WI38 (cell line): ENCODE data around the gene CTCFL.
"Not testable (repeated sequence)": the region's sequence is repeated elsewhere in the genome, so short reads cannot be mapped to it uniquely, and the experiment has no call there.

Experiments used
- H3K4me3 ChIP-seq: 2 replicates; pipeline ENCODE4 v1.5.1; 2011; ENCODE audit warnings: low read depth, mild to moderate bottlenecking, control low read depth, low read length
- TF ChIP-seq, protein P1 (sequence below): IDR thresholded peaks from 2 replicates; pipeline ENCODE4 v1.5.1; 2012; ENCODE audit warnings: low read depth, mild to moderate bottlenecking, control low read depth, low read length

The CTCFL gene

DNA sequence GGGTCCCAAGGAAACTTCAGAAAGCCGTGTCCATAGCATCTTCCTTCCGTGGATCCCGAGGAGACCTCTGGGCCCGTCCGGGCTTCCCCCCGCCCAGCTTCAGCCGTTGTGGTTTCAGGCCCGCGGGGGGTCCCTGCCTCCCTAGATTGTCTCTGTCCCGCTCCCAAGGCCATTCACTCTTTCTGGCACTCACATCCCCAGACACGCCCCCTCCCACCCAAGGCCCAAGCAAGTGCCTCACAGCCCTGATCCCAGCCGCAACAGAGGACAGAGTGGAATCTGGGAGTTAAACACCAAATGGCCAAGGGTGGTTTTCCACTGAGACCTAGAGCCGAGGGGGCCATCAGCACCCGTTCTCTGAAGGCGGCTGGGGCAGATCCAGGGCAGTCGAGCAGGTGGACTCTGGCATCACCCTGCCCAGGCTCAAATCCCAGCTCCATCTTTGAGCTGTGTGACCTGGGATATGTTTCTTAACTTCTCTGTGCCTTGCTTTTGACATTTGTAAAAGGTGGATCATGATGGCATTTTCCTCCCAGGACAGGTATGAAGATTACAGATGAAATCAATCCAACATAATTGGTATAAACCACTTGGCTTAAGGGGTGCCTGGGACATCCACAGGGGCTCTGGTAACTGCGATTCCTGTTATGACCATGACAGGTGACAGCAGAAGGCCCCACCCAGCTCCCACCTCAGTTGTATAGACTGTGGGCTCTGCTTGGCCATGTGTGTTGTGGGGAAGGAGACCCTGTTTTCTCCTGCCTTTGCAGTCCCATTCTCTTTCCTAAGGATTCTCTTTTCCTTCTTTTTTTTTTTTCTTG is 48.1 kb downstream of the CTCFL start:
- TF ChIP-seq, protein P1, sequence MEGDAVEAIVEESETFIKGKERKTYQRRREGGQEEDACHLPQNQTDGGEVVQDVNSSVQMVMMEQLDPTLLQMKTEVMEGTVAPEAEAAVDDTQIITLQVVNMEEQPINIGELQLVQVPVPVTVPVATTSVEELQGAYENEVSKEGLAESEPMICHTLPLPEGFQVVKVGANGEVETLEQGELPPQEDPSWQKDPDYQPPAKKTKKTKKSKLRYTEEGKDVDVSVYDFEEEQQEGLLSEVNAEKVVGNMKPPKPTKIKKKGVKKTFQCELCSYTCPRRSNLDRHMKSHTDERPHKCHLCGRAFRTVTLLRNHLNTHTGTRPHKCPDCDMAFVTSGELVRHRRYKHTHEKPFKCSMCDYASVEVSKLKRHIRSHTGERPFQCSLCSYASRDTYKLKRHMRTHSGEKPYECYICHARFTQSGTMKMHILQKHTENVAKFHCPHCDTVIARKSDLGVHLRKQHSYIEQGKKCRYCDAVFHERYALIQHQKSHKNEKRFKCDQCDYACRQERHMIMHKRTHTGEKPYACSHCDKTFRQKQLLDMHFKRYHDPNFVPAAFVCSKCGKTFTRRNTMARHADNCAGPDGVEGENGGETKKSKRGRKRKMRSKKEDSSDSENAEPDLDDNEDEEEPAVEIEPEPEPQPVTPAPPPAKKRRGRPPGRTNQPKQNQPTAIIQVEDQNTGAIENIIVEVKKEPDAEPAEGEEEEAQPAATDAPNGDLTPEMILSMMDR = no peak
- H3K4me3 ChIP-seq = no peak overlapping the region

DNA sequence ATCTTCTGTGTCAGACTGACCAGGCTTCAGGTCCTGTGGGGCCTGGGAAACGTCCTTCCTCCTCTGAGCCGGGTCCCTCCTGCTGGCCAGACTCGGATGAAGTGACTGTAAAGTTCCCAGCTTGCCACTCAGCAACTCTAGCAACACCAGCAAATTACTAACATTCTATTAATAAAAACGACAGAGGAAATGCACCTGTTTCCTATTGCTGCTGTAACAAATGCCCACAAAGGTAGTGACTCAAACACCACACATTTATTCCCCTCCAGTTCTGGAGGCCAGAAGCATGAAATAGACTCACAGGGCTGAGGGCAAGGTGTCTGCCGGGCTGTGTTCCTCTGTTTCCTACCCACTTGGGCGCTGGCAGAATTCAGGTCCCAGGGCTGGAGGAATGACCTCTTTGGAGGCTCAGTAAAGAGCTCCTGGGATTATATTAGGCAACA is 48.8 kb downstream of the CTCFL start:
- H3K4me3 ChIP-seq = no peak overlapping the region
- TF ChIP-seq, protein P1 = no peak

DNA sequence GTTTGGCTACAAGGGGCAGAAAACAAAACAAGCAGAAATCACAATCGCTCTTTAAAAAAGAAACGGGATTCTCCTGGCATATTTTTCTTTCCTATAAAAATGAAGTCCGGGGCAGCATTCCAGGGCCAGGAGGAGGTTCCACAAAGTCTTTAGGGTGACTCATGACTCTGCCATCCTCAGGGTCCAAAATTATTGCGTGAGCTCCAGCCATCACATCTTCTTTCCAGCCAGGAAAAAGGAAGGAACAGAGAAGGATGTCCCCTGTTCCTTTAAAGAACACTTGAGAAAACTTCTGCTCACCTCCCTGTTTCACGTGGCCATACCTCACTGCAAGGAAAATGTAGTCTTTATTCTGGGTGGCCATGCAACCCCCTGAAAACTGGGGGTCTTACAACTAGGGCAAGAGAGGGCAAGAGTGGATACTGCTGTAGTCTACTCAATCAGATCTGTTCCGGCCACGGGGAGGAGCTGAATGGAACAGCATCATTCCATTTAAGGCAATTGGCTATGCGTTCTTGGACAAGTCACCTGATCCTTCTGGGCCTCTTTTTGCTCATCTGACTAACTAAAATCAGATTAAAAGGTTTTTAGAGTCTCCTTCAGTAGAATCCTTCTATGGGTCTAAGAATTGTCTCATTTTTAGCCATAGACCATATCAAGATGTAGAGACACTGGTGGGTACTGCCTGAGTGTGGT is 49.4 kb downstream of the CTCFL start:
- H3K4me3 ChIP-seq = no peak overlapping the region
- TF ChIP-seq, protein P1 = no peak

DNA sequence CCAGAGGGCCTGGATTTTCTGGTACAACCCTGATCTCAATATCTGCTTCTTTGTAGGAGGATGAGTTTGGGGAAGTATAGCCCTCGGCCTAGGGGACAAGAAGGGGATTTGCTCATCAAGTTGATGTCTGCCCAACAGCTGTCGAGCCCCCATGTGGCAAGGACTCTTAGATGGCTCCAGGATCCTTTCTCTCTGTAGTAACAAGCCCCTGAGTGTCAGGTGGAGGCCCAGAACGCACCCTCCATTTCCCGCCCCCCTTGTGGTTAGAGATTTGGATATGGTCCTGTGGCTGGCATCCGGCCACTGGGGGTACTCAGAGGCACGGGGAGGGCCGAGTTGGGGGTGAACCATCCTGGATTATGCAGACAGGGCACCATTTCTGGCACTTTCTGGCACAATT is 50.1 kb downstream of the CTCFL start:
- TF ChIP-seq, protein P1 = no peak
- no peak overlapping the region for H3K4me3 ChIP-seq

DNA sequence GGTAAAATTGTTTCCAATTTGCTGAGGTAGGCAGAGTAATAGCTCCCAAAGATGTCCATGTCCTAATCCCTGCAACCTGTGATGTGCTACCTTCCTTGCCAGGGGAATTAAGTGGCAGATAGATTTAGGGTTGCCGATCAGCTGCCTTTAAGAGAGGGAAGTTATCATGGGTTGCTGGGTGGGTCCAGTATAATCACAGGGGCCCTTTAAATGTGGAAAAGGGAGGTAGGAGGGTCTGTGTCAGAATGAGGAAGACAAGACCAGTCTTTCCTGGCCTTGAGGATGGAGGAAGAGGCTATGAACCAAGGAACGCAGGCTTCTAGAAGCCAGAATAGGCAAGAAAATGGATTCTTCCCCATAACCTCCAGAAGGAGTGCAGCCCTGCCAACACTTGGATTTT is 50.7 kb downstream of the CTCFL start:
- no peak overlapping the region for H3K4me3 ChIP-seq
- TF ChIP-seq, protein P1 = no peak

DNA sequence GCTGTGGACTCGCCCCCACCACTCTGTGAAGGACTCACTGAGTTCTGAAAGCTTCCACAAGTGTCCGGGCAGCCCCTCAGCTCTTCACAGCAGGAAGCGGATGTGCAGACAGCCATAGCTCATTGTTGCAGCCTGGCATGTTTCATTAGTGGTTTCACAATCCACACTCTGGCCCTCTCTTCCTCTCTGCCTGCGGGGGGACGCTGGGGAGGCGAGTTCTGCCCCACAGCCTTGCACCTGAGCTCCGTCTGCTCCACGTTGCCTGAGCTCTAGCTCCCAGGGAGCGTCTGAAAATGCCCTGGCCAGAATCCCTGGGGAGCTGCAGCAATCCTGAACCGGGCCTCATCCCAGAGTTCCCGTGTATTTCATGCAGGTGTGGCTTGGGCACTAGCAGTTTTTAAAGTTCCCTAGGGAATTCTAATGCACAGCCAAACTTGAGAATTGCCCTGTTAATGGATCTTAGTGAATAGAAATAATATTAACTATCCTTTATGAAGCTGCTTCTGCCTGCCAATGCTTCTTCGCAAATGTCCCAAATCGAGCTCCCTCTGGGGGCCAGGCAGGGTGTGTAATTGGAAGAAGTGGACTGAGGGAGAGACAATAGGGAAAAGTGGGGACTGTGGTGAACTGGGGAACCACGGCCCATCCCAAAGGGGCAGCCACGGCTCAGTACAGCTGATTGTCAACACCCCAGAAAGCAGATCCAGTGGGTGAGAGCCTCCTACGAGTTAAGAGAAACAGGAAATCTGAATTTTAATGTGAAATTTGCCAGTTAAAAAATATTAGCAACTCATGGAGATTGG is 51.5 kb downstream of the CTCFL start:
- no peak overlapping the region for H3K4me3 ChIP-seq
- TF ChIP-seq, protein P1 = no peak

DNA sequence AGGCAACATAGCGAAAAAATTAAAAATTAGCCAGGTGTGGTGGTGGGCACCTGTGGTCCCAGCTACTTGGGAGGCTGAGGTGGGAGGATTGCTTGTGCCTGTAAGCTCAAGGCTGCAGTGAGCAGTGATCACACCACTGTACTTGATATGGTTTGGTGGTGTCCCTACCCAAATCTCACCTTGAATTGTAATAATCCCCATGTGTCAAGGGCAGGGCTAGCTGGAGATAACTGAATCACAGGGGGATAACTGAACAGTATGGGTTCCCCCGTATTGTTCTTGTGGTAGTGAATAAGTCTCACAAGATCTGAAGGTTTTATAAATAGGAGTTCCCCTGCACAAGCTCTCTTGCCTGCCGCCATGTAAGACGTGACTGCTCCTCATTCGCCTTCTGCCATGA is 52.5 kb downstream of the CTCFL start:
- not testable (repeated sequence) for H3K4me3 ChIP-seq
